GM19099 (cell line): Measurements from ENCODE around the gene PIPOX.

Source experiments
- POLR2A ChIP-seq: IDR thresholded peaks from 3 replicates; pipeline ENCODE4 v1.6.1; 2011; ENCODE audit warnings: low read depth; ENCODE audit not compliant: insufficient read length; ENCODE audit errors: extremely low read depth

PIPOX gene

GRCh38 chr17:29073520-29073919, 30.6 kb downstream of the PIPOX start:
- TF ChIP-seq POLR2A: no peak

- TF ChIP-seq POLR2A: no peak
Measured at GRCh38 chr17:29074488-29074887, 31.5 kb downstream of the PIPOX start.

DNA sequence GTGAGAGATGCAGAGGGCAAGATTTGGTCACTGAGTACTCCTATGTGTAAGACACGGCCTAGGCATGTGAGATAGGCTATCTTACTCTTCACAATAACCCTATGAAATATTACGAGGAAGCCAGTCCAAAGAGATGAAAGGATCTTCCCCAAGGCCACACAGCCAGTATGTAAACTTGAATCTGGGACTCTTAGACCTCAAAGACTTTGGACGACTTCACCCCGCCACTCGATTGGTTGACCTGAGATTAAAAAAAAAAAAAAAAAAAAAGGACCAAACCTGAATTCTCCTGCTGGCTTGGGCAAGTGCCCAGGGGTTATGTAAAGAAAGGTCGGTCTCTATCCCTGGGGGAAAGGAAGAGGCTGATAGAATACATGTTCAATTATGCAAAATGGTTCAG, 33.1 kb downstream of the PIPOX start:
- no peak for TF ChIP-seq POLR2A

GRCh38 chr17:29076722-29077121, 33.8 kb downstream of the PIPOX start:
- no peak for TF ChIP-seq POLR2A

DNA sequence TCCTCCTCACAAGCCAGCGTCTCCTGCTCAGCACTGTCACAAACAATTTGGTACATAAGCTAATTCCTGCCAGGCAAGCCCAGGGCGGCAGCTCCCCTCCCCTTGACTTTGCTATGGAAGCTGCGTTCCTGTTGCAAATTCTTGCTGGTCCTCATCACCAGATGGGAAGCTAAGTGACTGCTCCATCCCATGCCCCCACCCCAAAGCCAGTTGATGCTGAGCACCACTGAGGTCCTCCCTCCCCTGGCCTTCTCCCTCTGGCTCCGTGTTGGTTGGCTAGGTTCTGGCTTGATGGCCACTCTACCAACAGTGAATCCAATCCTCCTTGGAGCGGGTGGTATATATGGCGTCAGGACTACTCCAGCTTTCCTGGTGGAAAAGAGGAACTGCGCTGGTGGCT, 34.4 kb downstream of the PIPOX start:
- no peak for TF ChIP-seq POLR2A

DNA sequence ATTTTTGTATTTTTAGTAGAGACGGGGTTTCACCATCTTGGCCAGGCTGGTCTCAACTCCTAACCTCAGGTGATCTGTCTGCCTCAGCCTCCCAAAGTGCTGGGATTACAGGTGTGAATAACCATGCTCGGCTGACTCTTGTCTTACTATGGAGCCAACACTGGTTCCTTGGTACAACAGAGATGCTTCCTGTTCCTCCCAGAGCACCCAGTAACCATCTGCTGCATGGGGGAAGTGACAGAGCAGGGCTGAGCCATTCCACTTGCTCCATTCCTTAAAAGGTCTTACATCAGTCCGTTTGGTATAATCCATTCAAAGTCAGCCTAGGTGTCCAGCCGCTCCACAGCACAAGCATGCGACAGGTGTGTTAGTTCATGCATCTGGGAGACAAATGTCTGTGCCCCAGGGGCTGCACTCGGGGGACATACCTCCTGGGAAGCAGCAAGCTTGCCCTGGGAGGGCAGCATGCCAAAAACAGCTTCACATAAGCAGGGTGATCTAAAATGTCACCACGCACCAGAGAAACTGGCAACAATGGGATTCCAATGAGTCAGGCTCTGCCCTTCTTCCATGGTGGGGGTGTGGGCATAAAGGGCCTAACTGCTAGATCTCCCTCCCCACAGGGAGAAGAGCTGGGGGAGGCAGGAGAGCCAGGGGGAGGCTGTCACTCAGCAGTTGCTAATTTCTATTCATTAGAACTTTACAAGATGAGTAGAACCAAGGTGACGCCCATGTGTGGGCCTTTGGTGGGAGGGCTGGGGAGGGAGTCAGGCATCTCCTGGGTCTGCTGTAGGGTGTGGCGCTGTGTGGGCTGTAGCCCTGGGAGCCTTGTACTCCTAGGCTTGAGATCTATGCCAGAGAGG, 35.5 kb downstream of the PIPOX start:
- no peak for TF ChIP-seq POLR2A

GRCh38 chr17:29079433-29079832, 36.5 kb downstream of the PIPOX start:
- no peak for TF ChIP-seq POLR2A

DNA sequence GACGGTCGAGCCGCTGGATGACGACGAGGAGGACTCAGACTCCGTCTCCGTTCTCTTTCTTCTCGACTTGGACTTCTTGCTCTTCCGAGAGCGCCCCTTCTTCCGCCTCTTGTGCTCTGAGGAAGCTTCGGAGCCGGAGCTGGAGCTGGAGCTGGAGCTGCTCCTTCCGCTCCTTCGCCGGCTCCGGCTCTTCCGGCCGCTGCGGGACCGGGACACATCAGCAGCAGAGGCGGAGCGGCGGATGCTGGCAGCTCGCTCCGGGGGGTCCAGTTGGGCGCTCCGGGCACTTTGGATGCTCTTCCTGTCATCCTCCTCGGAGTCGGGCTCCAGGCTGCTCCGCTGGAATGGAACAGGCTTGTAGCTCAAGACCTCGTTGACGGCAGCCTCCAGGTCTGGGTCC, 36.9 kb downstream of the PIPOX start:
- no peak for TF ChIP-seq POLR2A

- no peak for TF ChIP-seq POLR2A
Measured at GRCh38 chr17:29080323-29080722, 37.4 kb downstream of the PIPOX start.

DNA sequence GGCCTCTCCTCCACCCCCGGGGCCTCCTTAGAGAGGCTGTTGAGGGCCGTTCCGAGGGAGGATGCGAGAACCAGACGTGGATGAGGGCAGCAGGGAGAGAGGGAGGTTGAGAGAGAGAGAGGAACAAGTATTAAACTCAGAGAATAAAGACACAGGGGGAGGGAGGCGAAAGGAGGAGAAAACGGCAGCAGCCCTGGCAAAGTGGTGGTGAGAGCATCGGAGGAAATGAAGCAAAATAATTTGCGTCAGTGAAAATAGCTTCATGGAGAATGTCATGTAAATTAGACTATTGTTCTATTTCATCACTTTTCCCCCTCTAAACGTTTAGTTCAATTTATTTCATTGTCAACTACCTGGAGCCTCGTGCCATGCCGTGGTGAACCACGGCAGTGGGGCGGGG, 38.0 kb downstream of the PIPOX start:
- no peak for TF ChIP-seq POLR2A

DNA sequence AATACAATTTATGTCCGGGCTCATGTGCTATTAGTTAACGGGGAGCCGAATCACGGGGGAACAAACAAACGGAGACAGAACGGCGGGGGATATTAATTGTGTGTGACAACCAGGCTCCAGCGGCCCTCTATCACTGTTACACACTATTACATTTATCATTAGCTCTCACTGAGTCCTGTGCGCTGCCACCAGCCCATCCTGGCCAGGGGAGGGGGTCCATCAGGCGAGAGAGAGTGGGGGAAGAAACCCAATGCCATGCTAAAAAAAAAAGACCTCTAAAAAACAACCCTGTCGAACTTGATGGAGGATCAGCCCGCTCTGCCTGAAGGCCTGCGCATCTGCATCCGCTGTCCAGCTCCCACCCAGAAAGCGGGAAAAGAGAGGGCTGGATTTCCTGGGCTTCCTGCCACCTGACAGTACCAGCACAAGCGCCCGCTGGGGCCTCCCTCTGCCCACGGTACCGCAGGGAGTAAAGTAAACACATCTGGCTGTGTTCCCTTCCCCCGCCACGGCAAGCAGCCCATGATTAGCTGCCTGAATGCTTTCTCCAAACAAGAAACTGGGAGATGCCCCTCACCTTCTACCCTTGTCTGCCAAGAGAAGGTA, 41.7 kb downstream of the PIPOX start:
- no peak for TF ChIP-seq POLR2A

DNA sequence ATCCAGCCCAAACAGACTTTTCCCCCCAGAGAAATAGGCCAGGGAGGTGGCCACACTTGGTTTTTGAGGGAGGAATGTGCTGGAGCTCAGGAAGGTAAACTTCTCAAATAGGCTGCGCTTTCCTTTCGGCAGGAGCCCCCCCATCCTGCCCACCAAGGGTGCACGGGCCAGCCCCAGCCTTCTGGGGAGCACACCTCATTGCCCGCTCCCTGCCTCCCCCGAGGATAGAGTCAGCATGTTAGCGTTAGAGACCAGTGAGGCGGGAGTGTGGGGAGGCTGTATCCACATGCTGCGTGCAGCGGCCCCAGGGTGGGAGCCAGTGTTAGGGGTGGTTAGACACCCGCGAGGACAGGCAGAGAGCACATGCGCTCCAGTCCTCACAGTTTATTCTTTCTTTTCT, 42.3 kb downstream of the PIPOX start:
- no peak for TF ChIP-seq POLR2A

- TF ChIP-seq POLR2A: no peak
Measured at GRCh38 chr17:29086628-29087332, 43.8 kb downstream of the PIPOX start.

- no peak for TF ChIP-seq POLR2A
Measured at GRCh38 chr17:29089601-29090044, 46.7 kb downstream of the PIPOX start.

DNA sequence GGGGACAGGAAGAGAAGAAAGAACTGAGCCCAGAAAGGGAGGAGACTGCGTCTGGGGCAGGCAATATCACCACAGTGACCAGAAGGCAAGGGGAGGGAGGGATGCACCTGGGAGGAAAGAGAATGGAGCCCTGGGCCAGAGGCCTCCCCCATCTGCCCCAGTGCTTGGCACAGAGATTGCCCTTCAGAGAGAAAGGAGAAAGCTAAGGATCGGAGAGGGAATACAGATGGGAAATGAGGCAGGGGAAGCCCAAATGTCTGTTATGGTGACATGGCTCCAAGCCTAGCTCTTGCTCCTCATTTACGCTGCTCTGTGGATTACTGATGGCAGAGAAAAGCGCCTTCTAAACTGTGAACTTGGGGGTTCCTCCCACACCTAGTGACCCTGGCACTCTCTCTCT, 47.2 kb downstream of the PIPOX start:
- TF ChIP-seq POLR2A: no peak

GRCh38 chr17:29090750-29091605, 48.0 kb downstream of the PIPOX start:
- no peak for TF ChIP-seq POLR2A
